Measurements from ENCODE around the gene PTPRN2.

GRCh38 chr7:158567153-158567603, 20.4 kb downstream of the PTPRN2 start:
- no peak for TF ChIP-seq CTCF (IDR thresholded peaks at IDR 0.05)
- peak; percentile 81 for TF ChIP-seq POLR2AphosphoS5 (IDR thresholded peaks at IDR 0.05)
